ENCODE measurements around the gene TRMT61A.

Gene TRMT61A

GRCh38 chr14:103548463-103549351, 19.7 kb downstream of the TRMT61A start:
- FAIRE-seq = no peak

- no peak for FAIRE-seq
Observed at GRCh38 chr14:103549361-103550311, 20.6 kb downstream of the TRMT61A start.

DNA sequence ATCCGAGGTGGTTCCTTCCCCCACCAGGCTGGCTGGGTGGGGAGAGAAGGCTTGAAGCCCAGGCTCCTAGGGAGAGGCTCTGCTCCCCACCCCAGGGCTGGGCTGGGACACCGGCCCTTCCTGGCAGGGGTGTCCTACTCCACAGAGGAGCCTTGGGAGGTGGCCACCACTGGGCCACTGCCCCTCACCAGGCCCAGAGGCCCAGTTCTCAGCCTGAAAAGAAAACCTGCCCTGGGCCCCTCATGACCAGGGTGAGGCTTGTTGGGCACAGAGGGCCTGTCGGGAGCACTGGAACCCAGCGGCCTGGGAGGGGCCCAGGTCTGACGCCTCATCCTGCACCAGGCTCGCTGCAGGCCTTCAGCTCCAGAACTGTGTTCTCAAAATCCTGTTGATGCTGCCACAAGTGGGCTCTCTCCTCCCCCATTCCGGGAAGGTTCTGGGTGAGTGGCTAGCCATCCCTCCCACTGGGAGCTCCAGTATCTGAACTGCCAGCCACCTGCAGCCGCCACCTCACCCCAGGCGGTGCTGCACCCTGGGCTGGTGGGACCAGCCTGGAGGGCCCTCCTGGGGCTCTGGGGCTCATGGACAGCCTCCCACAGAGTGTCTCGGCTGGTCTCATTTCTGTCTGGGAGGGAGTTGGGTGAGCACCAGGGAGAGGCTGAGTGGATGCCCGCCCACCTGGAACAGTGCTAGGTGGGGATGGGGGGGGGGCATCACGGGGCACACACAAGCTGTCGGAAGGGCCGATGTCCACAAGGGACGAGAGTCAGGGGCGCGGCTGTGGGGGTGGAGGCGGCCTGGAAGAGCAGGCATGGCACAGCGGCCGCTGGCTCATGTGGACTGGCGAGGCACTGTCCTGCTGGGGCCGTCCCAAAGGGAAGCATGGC, 21.7 kb downstream of the TRMT61A start:
- FAIRE-seq = no peak

- FAIRE-seq = no peak
Observed at GRCh38 chr14:103551338-103551762, 22.4 kb downstream of the TRMT61A start.

DNA sequence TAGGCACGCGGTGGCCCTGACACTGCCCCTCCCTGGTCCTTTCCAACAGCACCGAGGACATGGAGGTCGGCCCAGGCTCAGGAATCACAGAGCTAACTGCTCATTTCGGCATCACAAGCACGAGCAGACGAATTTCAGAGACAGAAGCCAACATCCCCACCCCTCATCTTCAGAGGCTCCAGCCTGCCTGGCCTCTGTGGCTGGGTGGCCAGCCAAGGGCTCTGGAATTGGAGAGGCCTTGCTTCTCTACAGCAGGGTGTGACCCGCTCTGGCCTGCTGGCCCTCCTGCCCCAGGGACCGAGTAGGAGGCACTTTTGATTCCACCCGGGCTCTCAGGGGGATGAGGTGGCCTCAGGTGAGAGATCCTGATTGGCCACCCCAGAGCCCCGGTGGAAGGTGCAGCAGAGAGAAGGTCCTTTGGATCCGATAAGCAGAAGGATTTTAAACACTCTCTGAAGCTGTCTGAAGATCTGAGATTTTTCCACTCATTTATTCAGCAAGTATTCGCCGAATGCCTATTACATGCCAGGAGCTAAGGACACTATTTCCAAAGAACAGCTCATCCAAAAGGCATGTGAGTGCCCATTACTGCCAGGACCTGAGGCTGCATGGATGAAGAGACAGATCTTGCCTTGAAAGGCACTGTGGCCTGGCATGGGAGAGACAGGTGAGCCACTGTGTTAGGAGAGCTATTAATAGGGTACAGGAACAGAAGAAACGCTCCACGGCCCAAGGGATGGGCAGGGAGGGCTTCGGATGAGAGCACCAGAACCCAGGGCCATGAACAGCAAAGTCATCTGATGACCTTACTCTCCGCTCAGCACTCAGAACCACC, 23.2 kb downstream of the TRMT61A start:
- FAIRE-seq = no peak

- FAIRE-seq = no peak
Observed at GRCh38 chr14:103552846-103553210, 23.8 kb downstream of the TRMT61A start.

DNA sequence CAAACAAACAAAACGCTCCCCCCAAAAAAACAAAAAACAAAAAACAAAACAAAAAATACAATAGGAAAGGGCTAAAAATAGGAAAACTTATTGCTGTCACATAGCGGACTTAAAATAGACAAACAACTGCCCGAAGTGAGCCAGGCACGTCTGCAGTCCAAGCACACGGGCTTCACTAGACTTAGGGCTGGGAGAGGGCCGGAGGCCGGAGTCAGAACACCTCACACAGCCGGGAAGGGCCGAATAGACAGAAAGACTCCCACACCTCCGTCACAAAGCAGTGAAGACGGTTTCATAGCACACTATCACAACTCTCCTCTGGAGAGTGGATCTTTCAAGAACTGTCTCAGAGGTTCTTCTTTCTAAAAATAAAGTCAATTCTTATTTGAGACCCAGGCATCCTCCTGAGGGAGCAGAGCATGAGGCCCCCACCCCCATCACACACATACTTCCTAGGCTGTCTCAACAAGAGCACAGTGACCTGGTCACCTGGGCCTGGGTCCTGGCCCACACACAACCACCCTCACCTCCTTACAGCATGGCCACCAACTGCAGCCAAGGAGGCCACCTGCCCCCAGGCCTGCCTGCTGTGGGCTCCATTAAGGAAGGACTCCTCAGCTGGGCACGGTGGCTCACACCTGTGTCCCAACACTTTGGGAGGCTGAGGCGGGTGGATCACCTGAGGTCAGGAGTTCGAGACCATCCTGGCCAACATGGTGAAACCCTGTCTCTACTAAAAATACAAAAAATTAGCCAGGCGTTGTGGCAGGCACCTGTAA, 26.8 kb downstream of the TRMT61A start:
- no peak for FAIRE-seq

DNA sequence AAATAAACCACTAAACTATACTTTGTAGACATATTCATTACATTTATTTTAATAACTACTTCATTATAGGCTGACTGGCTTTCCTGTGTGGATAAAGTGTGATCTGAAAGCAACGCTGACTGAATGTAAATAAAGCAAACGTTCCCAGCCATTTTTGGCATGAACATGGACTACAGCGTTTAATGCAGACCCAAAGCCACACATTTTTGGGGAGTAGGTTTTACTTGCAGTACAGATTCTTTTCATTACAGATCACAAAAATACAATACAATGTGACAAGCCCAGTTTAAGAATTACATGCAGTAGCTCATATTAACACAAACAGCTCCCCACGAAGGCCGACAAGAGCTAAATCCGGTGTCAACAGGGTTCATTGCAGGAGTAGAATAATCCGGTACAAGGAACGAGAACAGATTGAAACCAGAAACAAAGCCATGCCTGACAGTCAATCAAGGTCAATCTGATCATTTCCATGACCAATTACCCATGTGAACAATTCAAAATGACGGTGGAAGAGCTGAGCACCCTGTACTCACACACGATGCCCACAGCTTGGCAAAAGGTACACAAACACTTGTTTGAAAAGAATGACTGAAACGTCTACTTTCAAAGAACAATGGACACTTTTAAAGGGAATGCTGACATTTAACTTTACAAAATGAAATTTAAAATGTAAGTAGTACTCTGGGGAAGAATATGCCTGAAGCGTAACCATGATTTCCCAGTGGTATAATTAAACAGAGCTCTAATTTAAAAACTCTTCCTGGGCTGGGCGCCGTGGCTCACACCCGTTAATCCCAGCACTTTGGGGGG, 28.2 kb downstream of the TRMT61A start:
- no peak for FAIRE-seq

- no peak for FAIRE-seq
Observed at GRCh38 chr14:103558071-103558882, 29.3 kb downstream of the TRMT61A start.

DNA sequence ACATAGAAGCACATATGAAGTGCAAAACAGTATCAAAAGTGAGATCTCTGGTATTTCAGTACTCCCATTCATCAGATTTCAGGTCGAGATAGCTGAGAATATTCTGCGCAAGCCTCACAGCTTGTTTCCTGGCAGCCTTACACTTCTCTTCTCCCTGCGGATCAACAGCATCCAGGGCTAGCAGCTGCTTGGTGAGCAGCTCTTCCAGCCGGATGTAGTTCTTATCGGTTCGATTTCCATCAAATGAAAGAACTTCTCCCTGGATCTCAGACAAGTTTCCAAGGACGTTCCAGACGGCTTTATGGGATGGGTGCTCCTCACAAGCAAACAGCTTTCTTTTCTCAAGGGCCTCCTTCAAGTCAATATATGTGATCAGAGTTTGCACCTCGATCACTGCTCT, 30.8 kb downstream of the TRMT61A start:
- no peak for FAIRE-seq

- no peak for FAIRE-seq
Observed at GRCh38 chr14:103560691-103561090, 31.7 kb downstream of the TRMT61A start.

GRCh38 chr14:103561381-103562178, 32.6 kb downstream of the TRMT61A start:
- no peak for FAIRE-seq

- no peak for FAIRE-seq
Observed at GRCh38 chr14:103562179-103562428, 33.1 kb downstream of the TRMT61A start.

- no peak for FAIRE-seq
Observed at GRCh38 chr14:103562429-103563225, 33.6 kb downstream of the TRMT61A start, which contains the start of the genes BAG5 and COA8. Gene BAG5, minus strand, starts transcription at chr14:103562657. Its CDS starts 1,493 bp downstream, at chr14:103561164. Gene COA8, plus strand, starts transcription at chr14:103562960. Its CDS starts 42 bp downstream, at chr14:103563002.

DNA sequence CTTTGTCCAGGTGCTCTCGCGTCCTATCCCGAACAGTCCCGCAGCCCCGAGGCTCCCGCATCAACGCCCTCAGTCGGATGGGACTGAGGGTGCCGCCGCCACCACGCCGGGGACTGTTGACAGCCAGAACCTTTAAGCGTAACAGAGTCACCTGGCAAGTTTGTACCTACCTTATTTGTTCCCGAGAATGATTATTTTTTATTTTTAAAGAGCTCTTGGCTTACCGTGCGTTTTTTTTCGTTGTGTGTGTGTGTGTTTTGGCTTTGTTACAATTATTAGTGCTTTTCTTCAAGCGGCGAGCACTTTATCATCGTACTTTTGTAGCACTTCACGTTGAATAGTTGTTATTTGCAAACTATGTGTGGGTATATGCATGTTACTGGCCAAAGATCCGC, 34.2 kb downstream of the TRMT61A start:
- FAIRE-seq = no peak

GRCh38 chr14:103563844-103564505, 35.0 kb downstream of the TRMT61A start:
- no peak for FAIRE-seq

DNA sequence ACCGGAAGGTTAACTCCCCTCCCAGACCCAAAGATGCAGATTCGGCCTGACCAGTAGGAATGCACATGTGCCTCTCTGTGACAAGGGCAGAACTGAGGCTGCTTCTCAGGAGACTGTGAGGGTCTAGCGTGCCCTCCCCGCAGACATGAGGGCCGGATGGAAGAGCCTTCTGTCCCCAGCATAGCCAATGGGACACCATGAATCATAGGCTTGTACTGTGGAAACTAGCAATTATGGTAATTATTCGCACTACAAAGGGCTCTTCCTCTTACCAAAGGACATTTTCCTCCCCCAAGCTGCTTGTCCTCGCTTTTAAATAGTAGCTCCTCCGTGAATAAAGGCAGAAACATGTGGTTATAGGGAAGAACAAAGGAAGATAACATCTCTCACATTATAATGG, 40.0 kb downstream of the TRMT61A start:
- FAIRE-seq = no peak

Measured in A204.1 (cell line).